ENCODE results near the gene RALB.

Gene RALB

DNA sequence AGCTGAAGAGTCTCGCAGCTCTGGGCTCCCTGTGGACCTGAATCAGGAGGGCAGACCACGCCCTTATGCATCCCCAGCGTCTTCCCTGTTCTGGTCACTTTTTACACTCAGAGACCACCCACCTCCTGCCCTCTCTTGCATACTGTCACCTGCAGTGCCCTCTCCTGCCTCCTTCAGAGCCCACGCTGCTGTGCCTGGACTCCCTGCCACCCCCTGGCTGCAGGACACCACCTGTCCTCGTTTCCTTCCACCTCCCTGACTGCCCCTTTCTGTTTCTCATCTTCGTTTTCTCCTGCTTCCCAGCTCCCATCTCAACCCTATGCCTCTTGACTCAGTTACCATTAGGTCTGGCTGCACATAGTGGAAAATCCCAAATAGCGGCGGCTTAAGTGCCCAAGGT is 84.1 kb downstream of the RALB start:
- no peak for DNase-seq (ENCODE audit: low read depth in 2 of 3, low spot score in 2 of 3)

GRCh38 chr2:120338015-120338414 is 85.4 kb downstream of the RALB start:
- no peak for DNase-seq (ENCODE audit: low read depth in 2 of 3, low spot score in 2 of 3)

DNA sequence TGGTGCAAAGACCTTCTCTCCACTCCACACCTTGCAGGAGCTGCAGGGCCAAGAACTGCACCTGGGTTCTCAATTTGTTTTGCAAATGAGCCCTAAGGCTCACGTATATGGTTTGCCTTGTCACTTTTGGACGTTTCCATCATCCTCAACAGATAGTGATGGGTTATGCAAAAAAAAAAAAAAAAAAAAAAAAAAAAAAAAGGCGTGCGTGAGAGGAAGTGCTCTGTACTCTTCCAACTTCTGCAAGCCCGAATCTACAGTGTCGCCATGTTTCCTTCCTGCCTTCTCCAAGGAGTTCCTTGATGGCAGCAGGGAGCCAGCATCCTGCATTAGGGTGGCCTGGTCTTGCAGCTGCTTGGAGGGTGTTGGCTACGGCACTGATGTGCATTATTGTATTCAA is 89.3 kb downstream of the RALB start:
- no peak for DNase-seq (ENCODE audit: low read depth in 2 of 3, low spot score in 2 of 3)

DNA sequence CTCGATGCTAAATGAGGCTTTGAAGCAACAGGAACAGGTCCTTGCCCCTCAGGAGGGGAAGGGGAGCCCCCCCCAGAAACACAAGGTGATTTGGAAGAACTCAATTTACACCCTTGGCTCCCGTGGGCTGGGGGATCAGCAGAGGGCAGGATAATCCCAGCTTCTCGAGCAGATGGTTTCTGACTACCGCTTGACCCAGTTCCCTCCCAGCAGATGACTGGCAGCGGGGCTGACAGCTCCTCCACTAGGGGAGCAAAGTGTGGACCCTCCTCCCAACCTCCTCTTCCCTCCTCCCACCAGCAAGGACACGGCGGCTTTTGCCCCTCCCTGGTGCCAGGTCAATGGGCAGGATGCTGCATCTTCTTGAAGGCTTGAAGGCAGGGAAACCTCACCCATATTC is 89.8 kb downstream of the RALB start:
- no peak for DNase-seq (ENCODE audit: low read depth in 2 of 3, low spot score in 2 of 3)

GRCh38 chr2:120343100-120343432 is 90.4 kb downstream of the RALB start:
- no peak for DNase-seq (ENCODE audit: low read depth in 2 of 3, low spot score in 2 of 3)

DNA sequence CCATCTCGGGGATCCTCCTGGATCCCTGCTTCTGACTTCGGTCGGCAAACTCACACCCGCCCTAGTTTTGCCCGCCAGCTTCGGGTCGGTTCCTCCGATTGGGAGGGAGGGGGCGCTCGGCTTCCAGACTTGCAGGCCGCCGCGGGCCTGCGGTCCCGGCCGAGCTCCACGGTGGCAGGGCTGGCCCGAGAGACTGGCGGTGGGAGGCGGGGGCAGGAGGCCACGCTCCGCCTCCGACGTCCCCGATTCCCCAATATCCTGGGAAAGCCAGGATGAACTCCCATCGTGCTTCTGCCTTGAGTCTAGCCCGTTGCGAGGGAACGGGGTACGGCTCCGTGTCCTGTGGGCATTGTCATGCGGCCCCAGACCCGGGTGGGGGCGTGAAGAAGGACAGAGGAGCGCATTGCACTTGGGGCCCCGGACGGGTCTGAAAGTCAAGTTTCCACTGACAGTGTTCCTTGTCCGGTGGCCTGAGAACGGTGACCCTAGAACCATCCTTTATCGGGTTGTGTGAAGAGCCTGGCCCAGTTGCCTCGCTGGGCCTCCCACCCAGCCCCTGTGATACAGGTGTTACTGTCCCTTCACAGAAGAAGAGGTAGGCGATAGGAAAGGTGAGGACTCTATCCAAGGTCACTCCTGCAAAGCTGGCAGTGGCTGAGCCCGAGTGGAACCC is 90.9 kb downstream of the RALB start:
- peak in 2 of 3 experiments; percentile 22 to 44 for DNase-seq (ENCODE audit: low read depth in 2 of 3, low spot score in 2 of 3)
